CD1c-positive myeloid dendritic cell (primary cell): ENCODE measurements around the gene FKRP.

ENCODE experiments used
- DNase-seq: peaks from one replicate; pipeline ENCODE4 v3.0.0-alpha.2; 2016; ENCODE audit errors: extremely low spot score

The FKRP gene

GRCh38 chr19:46719629-46720502, 26.0 kb upstream of the FKRP start:
- DNase-seq = no peak

DNA sequence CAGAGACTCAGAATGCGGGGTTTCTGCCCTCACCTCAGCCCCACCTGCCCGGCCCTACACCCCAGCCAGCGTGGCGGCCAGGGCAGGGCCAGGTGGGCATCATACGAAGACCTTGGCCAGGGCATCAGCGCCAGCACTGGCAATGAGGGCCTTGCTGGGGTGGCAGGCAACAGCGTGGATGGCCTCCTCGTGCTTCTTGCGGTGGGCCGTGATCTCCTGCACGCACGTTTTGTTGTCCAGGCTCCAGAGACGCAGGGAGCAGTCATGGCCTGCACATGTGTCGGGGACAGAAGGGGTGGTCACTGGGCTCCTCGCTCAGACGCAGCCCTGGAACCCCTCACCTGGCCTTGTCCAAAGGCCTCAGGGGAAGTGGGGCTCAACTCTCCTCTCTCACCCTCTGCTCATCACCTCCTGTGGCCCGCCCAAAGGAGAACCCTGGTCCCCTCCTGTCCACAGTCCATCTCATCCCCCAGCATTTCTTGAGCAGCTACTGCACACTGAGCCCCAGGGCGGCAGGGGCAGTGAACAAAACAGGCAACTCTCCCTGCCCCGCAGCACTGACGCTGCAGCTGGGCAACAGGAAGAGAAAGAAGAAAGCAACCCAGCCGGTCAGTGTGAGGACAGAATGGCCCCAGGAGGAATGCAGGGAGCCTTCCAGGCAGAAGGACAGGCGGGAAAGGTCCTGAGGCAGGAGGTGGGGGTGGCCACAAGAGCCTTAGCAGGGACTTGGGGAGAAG, 25.2 kb upstream of the FKRP start:
- DNase-seq = no peak

GRCh38 chr19:46721269-46722003, 24.4 kb upstream of the FKRP start:
- no peak for DNase-seq

- DNase-seq = no peak
Observed at GRCh38 chr19:46722004-46722380, 23.9 kb upstream of the FKRP start.

GRCh38 chr19:46722421-46723022, 23.3 kb upstream of the FKRP start:
- no peak for DNase-seq

- DNase-seq = no peak
Observed at GRCh38 chr19:46723023-46723461, 22.8 kb upstream of the FKRP start.

GRCh38 chr19:46723471-46723870, 22.4 kb upstream of the FKRP start:
- DNase-seq = no peak

- DNase-seq = no peak
Observed at GRCh38 chr19:46724468-46724867, 21.4 kb upstream of the FKRP start.

GRCh38 chr19:46725036-46725820, 20.6 kb upstream of the FKRP start:
- DNase-seq = no peak

DNA sequence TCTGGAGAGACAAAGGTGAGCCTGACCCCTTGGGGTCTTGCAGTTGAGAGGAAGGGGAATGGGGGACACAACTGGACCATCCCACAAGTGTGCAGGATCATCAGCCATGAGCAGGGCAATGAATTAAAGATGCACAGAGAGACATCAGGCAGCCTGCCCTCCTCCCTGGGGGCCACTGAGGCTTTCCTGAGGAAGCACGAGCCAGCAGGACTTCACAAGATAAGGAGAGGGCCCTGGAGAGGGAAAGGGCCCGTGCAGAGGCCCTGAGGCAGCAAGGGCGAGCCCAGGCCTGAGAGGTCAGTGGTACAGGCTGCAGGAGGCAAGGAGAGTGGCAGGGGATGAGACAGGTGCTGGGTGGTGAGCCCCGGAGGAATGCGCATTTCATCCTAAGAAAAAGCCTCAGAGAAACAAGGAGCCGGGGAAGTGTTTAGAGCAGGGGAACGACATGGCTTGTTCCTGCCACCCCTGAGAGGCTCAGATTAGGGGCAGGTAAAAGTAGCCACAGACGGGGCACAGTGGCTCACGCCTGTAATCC, 19.9 kb upstream of the FKRP start:
- no peak for DNase-seq

- no peak for DNase-seq
Observed at GRCh38 chr19:46726551-46726950, 19.3 kb upstream of the FKRP start.

DNA sequence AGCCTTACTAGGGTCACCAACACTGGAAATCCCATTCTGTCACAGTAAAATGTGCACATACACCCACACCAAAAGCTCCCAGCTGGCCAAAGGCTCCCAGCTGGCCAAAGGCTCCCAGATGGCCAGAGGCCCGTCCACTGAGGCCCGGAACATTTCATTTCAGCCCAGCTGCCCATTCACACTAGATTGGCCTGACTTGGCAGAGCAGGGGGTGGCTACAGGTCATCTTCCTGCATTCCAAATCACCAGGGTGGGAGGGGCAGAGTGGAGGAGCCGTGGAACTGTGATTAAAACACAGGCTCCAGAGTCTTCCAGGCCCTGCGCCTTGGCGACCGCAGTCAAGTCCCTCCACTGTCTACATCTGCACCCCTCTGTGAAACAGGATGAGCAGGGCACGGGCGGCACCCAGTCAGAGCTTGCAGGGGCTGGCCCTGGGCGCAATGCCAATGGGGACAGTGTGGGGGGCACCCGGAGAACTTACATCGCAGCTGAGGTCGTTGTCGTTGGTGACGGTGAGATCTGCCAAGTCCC, 18.8 kb upstream of the FKRP start:
- no peak for DNase-seq

GRCh38 chr19:46727757-46728156, 18.1 kb upstream of the FKRP start:
- no peak for DNase-seq

DNA sequence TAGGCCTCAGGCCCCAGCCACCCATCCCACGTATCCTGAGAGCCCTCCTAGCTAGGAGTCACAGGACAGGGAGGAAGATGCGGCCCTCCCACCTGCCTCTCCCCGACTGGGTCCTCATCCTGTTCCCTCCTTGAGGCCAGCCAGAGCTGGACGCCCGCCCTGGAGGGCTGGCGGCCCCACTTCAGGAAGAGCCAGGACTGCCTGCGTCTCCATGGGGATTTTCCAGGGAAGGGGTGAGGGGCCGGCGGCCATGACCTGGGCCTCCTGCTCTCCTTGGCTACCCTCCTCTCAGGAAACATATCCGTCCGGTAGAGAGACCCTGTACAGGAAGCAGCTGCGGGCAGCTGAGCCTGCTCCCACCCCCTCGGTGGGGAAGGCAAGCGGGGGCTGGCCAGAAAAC, 17.6 kb upstream of the FKRP start:
- no peak for DNase-seq

DNA sequence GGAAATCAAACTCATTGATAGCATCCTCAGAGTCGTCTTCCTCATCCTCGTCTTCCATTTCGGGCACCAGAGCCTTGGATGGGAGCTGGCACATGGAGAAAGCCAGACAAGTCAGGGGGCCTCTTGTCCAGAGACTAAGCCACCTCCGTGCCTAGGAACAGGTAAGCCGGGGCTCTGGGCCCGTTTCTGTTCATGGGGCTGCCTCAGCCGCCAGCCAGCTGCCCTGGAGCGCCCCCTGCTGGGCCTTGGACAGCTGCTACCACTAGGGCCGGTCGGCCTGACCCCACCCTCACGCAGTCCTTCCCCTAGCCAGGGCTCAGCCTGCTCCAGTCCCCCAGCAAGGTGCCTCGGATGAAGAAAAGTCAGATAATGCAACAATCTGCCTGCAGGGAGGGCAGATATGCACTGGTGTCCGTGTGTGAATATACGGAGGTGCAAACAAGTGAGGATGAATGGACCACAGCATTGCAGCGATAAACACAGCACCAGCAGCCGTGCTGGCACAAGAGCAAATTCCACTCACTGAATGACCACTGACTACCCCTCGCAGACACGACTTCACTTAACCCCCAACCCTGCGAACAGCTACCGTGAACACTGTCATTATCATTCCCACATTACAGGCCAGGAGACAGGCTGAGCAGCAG, 17.0 kb upstream of the FKRP start:
- DNase-seq = peak; percentile 80

GRCh38 chr19:46729696-46730095, 16.2 kb upstream of the FKRP start:
- no peak for DNase-seq

DNA sequence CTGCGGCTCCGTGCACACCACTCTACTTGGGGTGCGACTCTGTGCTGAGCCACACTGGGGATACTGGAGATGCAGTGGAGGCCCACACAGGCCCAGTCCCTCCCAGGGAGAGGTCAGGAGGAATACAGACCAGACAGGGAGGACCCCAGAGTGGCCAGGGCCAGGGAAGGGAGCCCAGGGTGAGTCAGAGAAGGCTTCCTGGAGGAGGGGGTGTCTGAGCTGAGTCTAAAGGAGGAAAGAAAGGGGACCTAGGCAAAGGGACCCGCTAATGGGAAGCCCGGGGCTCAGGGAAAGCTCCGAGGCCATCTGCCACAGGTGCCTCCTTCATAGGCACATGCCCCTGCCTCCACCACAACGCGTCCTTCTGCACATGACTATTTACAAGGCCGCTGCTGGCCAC, 15.7 kb upstream of the FKRP start:
- no peak for DNase-seq

DNA sequence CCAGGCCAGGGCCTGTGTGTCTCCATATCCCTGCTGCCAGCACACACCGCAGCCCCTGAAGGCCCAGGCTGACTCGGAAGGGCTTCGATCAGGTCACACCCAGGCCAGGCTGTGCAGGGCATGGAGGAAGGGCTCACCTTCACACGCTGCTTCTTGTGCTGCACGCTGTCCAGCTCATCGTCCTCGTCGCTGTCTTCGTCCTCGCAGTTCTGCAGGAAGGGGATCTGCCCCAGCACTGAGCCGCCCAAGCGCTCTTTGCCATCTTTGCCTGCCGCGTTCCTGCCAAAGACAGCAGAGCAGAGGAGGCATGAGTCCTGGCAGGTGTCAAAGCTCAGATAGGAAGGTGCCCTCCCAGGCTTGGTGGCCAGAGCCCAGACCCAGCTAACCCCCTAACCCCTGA, 15.3 kb upstream of the FKRP start:
- DNase-seq = no peak

GRCh38 chr19:46731007-46731501, 14.8 kb upstream of the FKRP start:
- DNase-seq = peak; percentile 91

DNA sequence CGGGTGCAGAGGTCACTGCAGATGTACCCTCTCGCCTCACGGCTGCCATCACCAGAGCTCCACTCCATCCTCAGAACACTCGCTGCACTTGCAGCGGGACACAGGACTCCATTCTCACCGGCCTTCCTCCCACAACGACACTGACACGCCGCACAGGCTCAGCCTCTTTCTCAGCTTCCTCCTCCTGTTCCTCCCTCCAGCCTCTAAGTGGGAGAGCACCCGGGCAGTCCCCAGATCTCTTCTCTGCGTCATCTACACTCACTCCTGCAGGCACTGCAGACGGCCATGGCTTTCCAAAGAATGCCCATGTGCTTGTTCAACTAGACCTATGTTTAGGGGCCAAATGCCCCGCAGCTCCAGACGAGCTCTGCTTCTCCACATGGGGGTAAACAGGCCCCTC, 14.3 kb upstream of the FKRP start:
- DNase-seq = peak; percentile 79
